HG03521 (cell line): ENCODE data around the gene LRRIQ1.
"Not testable (repeated sequence)": the region's sequence is repeated elsewhere in the genome, so short reads cannot be mapped to it uniquely, and the experiment has no call there.

ENCODE experiments used
- ATAC-seq: cut with Tn5 transposase; IDR thresholded peaks from one replicate; pipeline ENCODE4 v1.9.1; 2021; ENCODE audit warnings: mild to moderate bottlenecking, moderate library complexity; ENCODE audit not compliant: unreplicated experiment

Gene LRRIQ1

GRCh38 chr12:85036234-85036707 is at the start of gene LRRIQ1, which contains the start of gene TSPAN19:
TSS of gene LRRIQ1 (plus strand) at chr12:85036351. CDS start at chr12:85038177, 1,826 bp downstream.
TSS of gene TSPAN19 (minus strand) at chr12:85036277. CDS start at chr12:85029946, 6,331 bp downstream.
- peak; percentile 89 for ATAC-seq

GRCh38 chr12:84986586-84986985 is 49.6 kb upstream of the LRRIQ1 start:
- ATAC-seq, result no peak

- no peak for ATAC-seq
These were observed 41.7 kb upstream of the LRRIQ1 start for GRCh38 chr12:84994426-84994825.

GRCh38 chr12:84995641-84996040 is 40.5 kb upstream of the LRRIQ1 start:
- ATAC-seq, result no peak

- ATAC-seq, result no peak
These were observed 39.4 kb upstream of the LRRIQ1 start for GRCh38 chr12:84996759-84997158.

GRCh38 chr12:84998341-84998740 is 37.8 kb upstream of the LRRIQ1 start:
- ATAC-seq, result no peak

- ATAC-seq, result no peak
These were observed 35.4 kb upstream of the LRRIQ1 start for GRCh38 chr12:85000729-85001128.

- ATAC-seq, result no peak
These were observed 33.3 kb upstream of the LRRIQ1 start for GRCh38 chr12:85002778-85003296.

- no peak for ATAC-seq
These were observed 31.9 kb upstream of the LRRIQ1 start for GRCh38 chr12:85004204-85004603.

- ATAC-seq, result not testable (repeated sequence)
These were observed 31.1 kb upstream of the LRRIQ1 start for GRCh38 chr12:85005047-85005446.

- ATAC-seq, result no peak
These were observed 30.5 kb upstream of the LRRIQ1 start for GRCh38 chr12:85005615-85006014.

GRCh38 chr12:85006206-85006605 is 29.9 kb upstream of the LRRIQ1 start:
- no peak for ATAC-seq

GRCh38 chr12:85007836-85008235 is 28.3 kb upstream of the LRRIQ1 start:
- ATAC-seq, result no peak

GRCh38 chr12:85016413-85016812 is 19.7 kb upstream of the LRRIQ1 start:
- no peak for ATAC-seq

- no peak for ATAC-seq
These were observed 19.0 kb upstream of the LRRIQ1 start for GRCh38 chr12:85017133-85017532.

GRCh38 chr12:85017618-85018017 is 18.5 kb upstream of the LRRIQ1 start:
- no peak for ATAC-seq

- ATAC-seq, result no peak
These were observed 18.1 kb upstream of the LRRIQ1 start for GRCh38 chr12:85018098-85018497.

- ATAC-seq, result no peak
These were observed 6.7 kb upstream of the LRRIQ1 start for GRCh38 chr12:85029456-85029855.

GRCh38 chr12:85036733-85037132 is 582 bp downstream of the LRRIQ1 start:
- peak; percentile 68 for ATAC-seq

- ATAC-seq, result no peak
These were observed 5.2 kb downstream of the LRRIQ1 start for GRCh38 chr12:85041395-85041794.

- ATAC-seq, result no peak
These were observed 7.7 kb downstream of the LRRIQ1 start for GRCh38 chr12:85043829-85044228.

- no peak for ATAC-seq
These were observed 21.3 kb downstream of the LRRIQ1 start for GRCh38 chr12:85057370-85057963.

- ATAC-seq, result no peak
These were observed 22.2 kb downstream of the LRRIQ1 start for GRCh38 chr12:85058339-85058738.
